ENCODE results near the gene LIPT2. TPM values are rescaled to one million over a fixed set of nuclear protein-coding genes. Genes with fewer than 3 reads are reported as not detected.

The LIPT2 gene
- total and polyA plus RNA-seq, 10 of the 15 experiments (the other 5 are each of a cell fraction or from before 2014, with no cell fraction given), result 0.69 to 7.5 (median 3.8) TPM

DNA sequence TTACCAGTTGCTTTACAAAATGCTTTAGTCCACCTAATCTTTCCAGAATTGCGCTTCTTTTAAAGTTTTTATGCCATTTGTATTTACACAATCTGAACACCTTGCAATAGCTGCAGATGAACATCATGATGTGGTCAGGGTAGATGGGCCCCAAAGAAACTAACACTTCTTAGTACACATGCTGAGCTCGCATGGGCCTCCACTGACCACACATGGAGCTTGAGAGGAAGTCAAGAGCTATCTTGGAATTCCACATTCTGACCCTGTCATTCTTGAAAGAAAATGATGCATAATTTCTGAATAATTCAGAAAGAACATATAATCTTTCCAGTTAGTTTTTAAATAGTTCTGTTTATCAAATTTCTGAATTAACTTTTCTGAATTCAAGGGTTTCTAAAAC, 7.7 kb downstream of the LIPT2 start:
- no peak overlapping the region for H3K4me3 ChIP-seq
- H3K4me1 ChIP-seq (ENCODE audit: control insufficient read depth, insufficient read depth, low read length), result no peaks in the 10 kb centered on the region
- ChIA-PET SMC1A (ENCODE audit: uncharacterized antibody, unreplicated experiment) (no interaction called here), POLR2A (no interaction called here), CTCF (interaction anchor here (1.2 kb wide), 1 partner anchor 37 kb away, joined by 3 read pairs; no protein-coding TSS in a partner anchor), RAD21 (ENCODE audit: unreplicated experiment) (no interaction called here)
- no peaks in the 10 kb centered on the region for H3K9me3 ChIP-seq (replicated peaks; ENCODE audit: control insufficient read depth, insufficient read depth, low read length)
- ATAC-seq (no peak), FAIRE-seq (no peak), DNase-seq (ENCODE audit: low read depth, low spot score) (no peak)
- H4K20me1 ChIP-seq (ENCODE audit: control insufficient read depth, insufficient read depth), result no peaks in the 10 kb centered on the region
- no peak overlapping the region for H3K27ac ChIP-seq (ENCODE audit: control insufficient read depth, insufficient read depth)
- WGBS (ENCODE audit: insufficient coverage, insufficient replicate concordance, low lambda C conversion rate, missing lambda C conversion rate), result 60% methylated on average over 2 of the region's 2 CpGs
- intact Hi-C loops (cut with micrococcal nuclease; ENCODE audit: unreplicated experiment) (no loop called here), in situ Hi-C loops (cut with MboI) (no loop called here)
- H3K36me3 ChIP-seq (ENCODE audit: control insufficient read depth in 2 of 2, insufficient read depth in 2 of 2, low read length in 1 of 2), result no peaks in the 10 kb centered on the region
- H3K27me3 ChIP-seq (replicated peaks in 1 of 2; ENCODE audit: control insufficient read depth in 2 of 2, insufficient read depth in 2 of 2, low read length in 1 of 2), result no peaks in the 10 kb centered on the region; a peak in 1 of 4 replicates
- no TSS peak for BruUV-seq (replicated peaks)
- TF ChIP-seq, protein P1, sequence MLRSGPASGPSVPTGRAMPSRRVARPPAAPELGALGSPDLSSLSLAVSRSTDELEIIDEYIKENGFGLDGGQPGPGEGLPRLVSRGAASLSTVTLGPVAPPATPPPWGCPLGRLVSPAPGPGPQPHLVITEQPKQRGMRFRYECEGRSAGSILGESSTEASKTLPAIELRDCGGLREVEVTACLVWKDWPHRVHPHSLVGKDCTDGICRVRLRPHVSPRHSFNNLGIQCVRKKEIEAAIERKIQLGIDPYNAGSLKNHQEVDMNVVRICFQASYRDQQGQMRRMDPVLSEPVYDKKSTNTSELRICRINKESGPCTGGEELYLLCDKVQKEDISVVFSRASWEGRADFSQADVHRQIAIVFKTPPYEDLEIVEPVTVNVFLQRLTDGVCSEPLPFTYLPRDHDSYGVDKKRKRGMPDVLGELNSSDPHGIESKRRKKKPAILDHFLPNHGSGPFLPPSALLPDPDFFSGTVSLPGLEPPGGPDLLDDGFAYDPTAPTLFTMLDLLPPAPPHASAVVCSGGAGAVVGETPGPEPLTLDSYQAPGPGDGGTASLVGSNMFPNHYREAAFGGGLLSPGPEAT (IDR thresholded peaks at IDR 0.05; ENCODE audit: low read depth), result no peak
- no peak for TF ChIP-seq FOXM1 (IDR thresholded peaks at IDR 0.05; ENCODE audit: low read depth, low read length)
- TF ChIP-seq SRF (IDR thresholded peaks at IDR 0.05; ENCODE audit: low read depth in 2 of 2, low read length in 2 of 2), result no peak
- TF ChIP-seq, protein P2, sequence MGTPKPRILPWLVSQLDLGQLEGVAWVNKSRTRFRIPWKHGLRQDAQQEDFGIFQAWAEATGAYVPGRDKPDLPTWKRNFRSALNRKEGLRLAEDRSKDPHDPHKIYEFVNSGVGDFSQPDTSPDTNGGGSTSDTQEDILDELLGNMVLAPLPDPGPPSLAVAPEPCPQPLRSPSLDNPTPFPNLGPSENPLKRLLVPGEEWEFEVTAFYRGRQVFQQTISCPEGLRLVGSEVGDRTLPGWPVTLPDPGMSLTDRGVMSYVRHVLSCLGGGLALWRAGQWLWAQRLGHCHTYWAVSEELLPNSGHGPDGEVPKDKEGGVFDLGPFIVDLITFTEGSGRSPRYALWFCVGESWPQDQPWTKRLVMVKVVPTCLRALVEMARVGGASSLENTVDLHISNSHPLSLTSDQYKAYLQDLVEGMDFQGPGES (IDR thresholded peaks at IDR 0.05), result no peak
- no peak for TF ChIP-seq RCOR1 (conservative IDR thresholded peaks at IDR 0.05; ENCODE audit: low read depth, low read length)
- no peak for TF ChIP-seq TCF3 (IDR thresholded peaks at IDR 0.05; ENCODE audit: borderline replicate concordance, insufficient read depth, low read depth, low read length)
- TF ChIP-seq EZH2 (IDR thresholded peaks at IDR 0.05; ENCODE audit: borderline replicate concordance, control insufficient read depth, low read depth, low read length), result no peak
- no peak for TF ChIP-seq LARP7 (IDR thresholded peaks at IDR 0.05)
- TF ChIP-seq NBN (IDR thresholded peaks at IDR 0.05), result no peak
- TF ChIP-seq HDGF (IDR thresholded peaks at IDR 0.05), result no peak
- TF ChIP-seq TCF12 (IDR thresholded peaks at IDR 0.05; ENCODE audit: low read depth, low read length), result no peak
- TF ChIP-seq, protein P3, sequence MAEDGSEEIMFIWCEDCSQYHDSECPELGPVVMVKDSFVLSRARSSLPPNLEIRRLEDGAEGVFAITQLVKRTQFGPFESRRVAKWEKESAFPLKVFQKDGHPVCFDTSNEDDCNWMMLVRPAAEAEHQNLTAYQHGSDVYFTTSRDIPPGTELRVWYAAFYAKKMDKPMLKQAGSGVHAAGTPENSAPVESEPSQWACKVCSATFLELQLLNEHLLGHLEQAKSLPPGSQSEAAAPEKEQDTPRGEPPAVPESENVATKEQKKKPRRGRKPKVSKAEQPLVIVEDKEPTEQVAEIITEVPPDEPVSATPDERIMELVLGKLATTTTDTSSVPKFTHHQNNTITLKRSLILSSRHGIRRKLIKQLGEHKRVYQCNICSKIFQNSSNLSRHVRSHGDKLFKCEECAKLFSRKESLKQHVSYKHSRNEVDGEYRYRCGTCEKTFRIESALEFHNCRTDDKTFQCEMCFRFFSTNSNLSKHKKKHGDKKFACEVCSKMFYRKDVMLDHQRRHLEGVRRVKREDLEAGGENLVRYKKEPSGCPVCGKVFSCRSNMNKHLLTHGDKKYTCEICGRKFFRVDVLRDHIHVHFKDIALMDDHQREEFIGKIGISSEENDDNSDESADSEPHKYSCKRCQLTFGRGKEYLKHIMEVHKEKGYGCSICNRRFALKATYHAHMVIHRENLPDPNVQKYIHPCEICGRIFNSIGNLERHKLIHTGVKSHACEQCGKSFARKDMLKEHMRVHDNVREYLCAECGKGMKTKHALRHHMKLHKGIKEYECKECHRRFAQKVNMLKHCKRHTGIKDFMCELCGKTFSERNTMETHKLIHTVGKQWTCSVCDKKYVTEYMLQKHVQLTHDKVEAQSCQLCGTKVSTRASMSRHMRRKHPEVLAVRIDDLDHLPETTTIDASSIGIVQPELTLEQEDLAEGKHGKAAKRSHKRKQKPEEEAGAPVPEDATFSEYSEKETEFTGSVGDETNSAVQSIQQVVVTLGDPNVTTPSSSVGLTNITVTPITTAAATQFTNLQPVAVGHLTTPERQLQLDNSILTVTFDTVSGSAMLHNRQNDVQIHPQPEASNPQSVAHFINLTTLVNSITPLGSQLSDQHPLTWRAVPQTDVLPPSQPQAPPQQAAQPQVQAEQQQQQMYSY (CRISPR knock-in tag; IDR thresholded peaks at IDR 0.05), result no peak
- no peak for TF ChIP-seq DPF2 (IDR thresholded peaks at IDR 0.05)
- TF ChIP-seq ATF7 (IDR thresholded peaks at IDR 0.05; ENCODE audit: low read depth), result no peak
- TF ChIP-seq, protein P4, sequence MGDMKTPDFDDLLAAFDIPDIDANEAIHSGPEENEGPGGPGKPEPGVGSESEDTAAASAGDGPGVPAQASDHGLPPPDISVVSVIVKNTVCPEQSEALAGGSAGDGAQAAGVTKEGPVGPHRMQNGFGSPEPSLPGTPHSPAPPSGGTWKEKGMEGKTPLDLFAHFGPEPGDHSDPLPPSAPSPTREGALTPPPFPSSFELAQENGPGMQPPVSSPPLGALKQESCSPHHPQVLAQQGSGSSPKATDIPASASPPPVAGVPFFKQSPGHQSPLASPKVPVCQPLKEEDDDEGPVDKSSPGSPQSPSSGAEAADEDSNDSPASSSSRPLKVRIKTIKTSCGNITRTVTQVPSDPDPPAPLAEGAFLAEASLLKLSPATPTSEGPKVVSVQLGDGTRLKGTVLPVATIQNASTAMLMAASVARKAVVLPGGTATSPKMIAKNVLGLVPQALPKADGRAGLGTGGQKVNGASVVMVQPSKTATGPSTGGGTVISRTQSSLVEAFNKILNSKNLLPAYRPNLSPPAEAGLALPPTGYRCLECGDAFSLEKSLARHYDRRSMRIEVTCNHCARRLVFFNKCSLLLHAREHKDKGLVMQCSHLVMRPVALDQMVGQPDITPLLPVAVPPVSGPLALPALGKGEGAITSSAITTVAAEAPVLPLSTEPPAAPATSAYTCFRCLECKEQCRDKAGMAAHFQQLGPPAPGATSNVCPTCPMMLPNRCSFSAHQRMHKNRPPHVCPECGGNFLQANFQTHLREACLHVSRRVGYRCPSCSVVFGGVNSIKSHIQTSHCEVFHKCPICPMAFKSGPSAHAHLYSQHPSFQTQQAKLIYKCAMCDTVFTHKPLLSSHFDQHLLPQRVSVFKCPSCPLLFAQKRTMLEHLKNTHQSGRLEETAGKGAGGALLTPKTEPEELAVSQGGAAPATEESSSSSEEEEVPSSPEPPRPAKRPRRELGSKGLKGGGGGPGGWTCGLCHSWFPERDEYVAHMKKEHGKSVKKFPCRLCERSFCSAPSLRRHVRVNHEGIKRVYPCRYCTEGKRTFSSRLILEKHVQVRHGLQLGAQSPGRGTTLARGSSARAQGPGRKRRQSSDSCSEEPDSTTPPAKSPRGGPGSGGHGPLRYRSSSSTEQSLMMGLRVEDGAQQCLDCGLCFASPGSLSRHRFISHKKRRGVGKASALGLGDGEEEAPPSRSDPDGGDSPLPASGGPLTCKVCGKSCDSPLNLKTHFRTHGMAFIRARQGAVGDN (IDR thresholded peaks at IDR 0.05), result no peak
- H3K9ac ChIP-seq (ENCODE audit: control insufficient read depth, insufficient read depth, low read length), result no peak overlapping the region
- H3K4me2 ChIP-seq (ENCODE audit: control insufficient read depth, insufficient read depth), result no peak overlapping the region
- H2AFZ ChIP-seq (ENCODE audit: control insufficient read depth, low read depth, low read length), result no peak overlapping the region
- no peaks in the 10 kb centered on the region for H3K79me2 ChIP-seq (ENCODE audit: control insufficient read depth, insufficient read depth, low read length)

Data from GM12878 (cell line).